Effector memory CD8-positive, alpha-beta T cell (primary cell): Measurements from ENCODE around the gene CYB5A.
"Not testable (repeated sequence)": the region's sequence is repeated elsewhere in the genome, so short reads cannot be mapped to it uniquely, and the experiment has no call there.

Experiments used
- ATAC-seq: fragments of 150-1000 bp; cut with Tn5 transposase; replicated peaks from 2 replicates; pipeline ENCODE4 v1.10.0; 2021; ENCODE audit warnings: mild to moderate bottlenecking, moderate library complexity
- DNase-seq, 3 experiments: peaks; one replicate each; pipeline ENCODE4 v3.0.0; 2021
- H3K27ac Mint-ChIP-seq, 2 donors: one replicate each; pipeline ENCODE4 v1.8.0; 2022; ENCODE audit warnings: mild to moderate bottlenecking in 2 of 2, mixed read lengths in 2 of 2, moderate library complexity in 2 of 2
- H3K27me3 Mint-ChIP-seq, 2 donors: one replicate each; pipeline ENCODE4 v1.8.0; 2022; ENCODE audit warnings: mixed read lengths in 2 of 2
- H3K36me3 Mint-ChIP-seq: one replicate; pipeline ENCODE4 v1.8.0; 2022; ENCODE audit warnings: mild to moderate bottlenecking, moderate library complexity, mixed read lengths; ENCODE audit not compliant: insufficient read depth
- H3K4me1 Mint-ChIP-seq, 2 donors: one replicate each; pipeline ENCODE4 v1.8.0; 2022; ENCODE audit warnings: low read depth in 2 of 2, mixed read lengths in 2 of 2
- H3K4me3 Mint-ChIP-seq, 2 donors: one replicate each; pipeline ENCODE4 v1.8.0; 2022; ENCODE audit warnings: mild to moderate bottlenecking in 2 of 2, mixed read lengths in 2 of 2, moderate library complexity in 2 of 2
- H3K9me3 Mint-ChIP-seq, 2 donors: one replicate each; pipeline ENCODE4 v1.8.0; 2022; ENCODE audit warnings: mixed read lengths in 2 of 2
- total RNA-seq, 9 experiments: gene quantifications; one replicate each; lab custom pipeline; 2026; lab: John Stamatoyannopoulos, UW

CYB5A gene
- 6.7 to 29.6 (median 18.4) reads per million in 9 experiments for total RNA-seq

- ATAC-seq: peak; percentile 93
- Mint-ChIP-seq H3K9me3 (no peaks in the 10 kb centered on the region), H3K27ac (peak within 1 kb of the TSS; percentile 85 to 91), H3K4me3 (peak within 1 kb of the TSS in 1 of 2 donors; percentile 90), H3K27me3 (no peaks in the 10 kb centered on the region), H3K36me3 (peaks cover 11% of the 10 kb centered on the region), H3K4me1 (peaks cover 10 to 12% of the 10 kb centered on the region in 2 donors)
- DNase-seq: peak; percentile 99 to 100 (median 99)
Measured at GRCh38 chr18:74291771-74292540, at the start of gene CYB5A. Gene CYB5A, minus strand, starts transcription at chr18:74291963. Its CDS starts 88 bp downstream, at chr18:74291875.

- DNase-seq: no peak
- Mint-ChIP-seq H3K36me3 (no peaks in the 10 kb centered on the region), H3K27ac (no peak overlapping the region), H3K27me3 (peaks cover 17 to 26% of the 10 kb centered on the region in 2 donors), H3K4me1 (peaks cover 0 to 2% of the 10 kb centered on the region in 2 donors), H3K4me3 (no peak overlapping the region), H3K9me3 (no peaks in the 10 kb centered on the region)
- ATAC-seq: no peak
Measured at GRCh38 chr18:74337912-74338309, 46.1 kb upstream of the CYB5A start.

GRCh38 chr18:74337155-74337911, 45.6 kb upstream of the CYB5A start:
- peaks cover 17 to 31% of the 10 kb centered on the region in 2 donors for H3K27me3 Mint-ChIP-seq
- no peak for DNase-seq
- H3K36me3 Mint-ChIP-seq: no peaks in the 10 kb centered on the region
- no peak overlapping the region for H3K27ac Mint-ChIP-seq
- ATAC-seq: no peak
- H3K4me3 Mint-ChIP-seq: no peak overlapping the region
- peaks cover 0 to 1% of the 10 kb centered on the region in 2 donors for H3K4me1 Mint-ChIP-seq
- H3K9me3 Mint-ChIP-seq: no peaks in the 10 kb centered on the region

GRCh38 chr18:74336656-74337055, 44.9 kb upstream of the CYB5A start:
- Mint-ChIP-seq H3K27me3 (peaks cover 17 to 34% of the 10 kb centered on the region in 2 donors), H3K36me3 (no peaks in the 10 kb centered on the region), H3K27ac (no peak overlapping the region), H3K4me3 (no peak overlapping the region), H3K9me3 (no peaks in the 10 kb centered on the region), H3K4me1 (no peaks in the 10 kb centered on the region)
- DNase-seq (no peak), ATAC-seq (no peak)

GRCh38 chr18:74334242-74334893, 42.6 kb upstream of the CYB5A start:
- Mint-ChIP-seq H3K36me3 (no peaks in the 10 kb centered on the region), H3K9me3 (no peaks in the 10 kb centered on the region), H3K27ac (no peak overlapping the region), H3K4me1 (no peaks in the 10 kb centered on the region), H3K27me3 (peaks cover 20 to 30% of the 10 kb centered on the region in 2 donors), H3K4me3 (no peak overlapping the region)
- DNase-seq (no peak), ATAC-seq (no peak)

GRCh38 chr18:74333091-74333490, 41.3 kb upstream of the CYB5A start:
- H3K36me3 Mint-ChIP-seq: no peaks in the 10 kb centered on the region

GRCh38 chr18:74331404-74331803, 39.6 kb upstream of the CYB5A start:
- peak; percentile 37 for ATAC-seq
- no peak overlapping the region for H3K4me3 Mint-ChIP-seq
- DNase-seq: no peak
- H3K9me3 Mint-ChIP-seq: no peaks in the 10 kb centered on the region
- no peak overlapping the region for H3K27ac Mint-ChIP-seq
- peaks cover 12 to 28% of the 10 kb centered on the region in 2 donors for H3K27me3 Mint-ChIP-seq
- H3K4me1 Mint-ChIP-seq: no peaks in the 10 kb centered on the region
- no peaks in the 10 kb centered on the region for H3K36me3 Mint-ChIP-seq

More at GRCh38 chr18:74333091-74333490, 41.3 kb upstream of the CYB5A start:
- ATAC-seq (no peak), DNase-seq (no peak)
- H3K4me3 Mint-ChIP-seq: no peak overlapping the region
- H3K27ac Mint-ChIP-seq: no peak overlapping the region
- H3K4me1 Mint-ChIP-seq: no peaks in the 10 kb centered on the region
- H3K27me3 Mint-ChIP-seq: peaks cover 20 to 30% of the 10 kb centered on the region in 2 donors
- no peaks in the 10 kb centered on the region for H3K9me3 Mint-ChIP-seq

GRCh38 chr18:74329688-74330205, 38.0 kb upstream of the CYB5A start:
- no peaks in the 10 kb centered on the region for H3K9me3 Mint-ChIP-seq
- H3K27ac Mint-ChIP-seq: no peak overlapping the region
- ATAC-seq (no peak), DNase-seq (no peak)
- no peaks in the 10 kb centered on the region for H3K36me3 Mint-ChIP-seq
- no peak overlapping the region for H3K4me3 Mint-ChIP-seq
- no peaks in the 10 kb centered on the region for H3K4me1 Mint-ChIP-seq
- peaks cover 12 to 32% of the 10 kb centered on the region in 2 donors for H3K27me3 Mint-ChIP-seq

GRCh38 chr18:74328206-74328605, 36.4 kb upstream of the CYB5A start:
- no peak for DNase-seq
- Mint-ChIP-seq H3K9me3 (no peaks in the 10 kb centered on the region), H3K4me3 (no peak overlapping the region), H3K36me3 (no peaks in the 10 kb centered on the region), H3K27me3 (peaks cover 12 to 32% of the 10 kb centered on the region in 2 donors), H3K27ac (no peak overlapping the region), H3K4me1 (no peaks in the 10 kb centered on the region)
- ATAC-seq: no peak

- peaks cover 14 to 25% of the 10 kb centered on the region in 2 donors for H3K27me3 Mint-ChIP-seq
- not testable (repeated sequence) for DNase-seq, ATAC-seq, H3K36me3 Mint-ChIP-seq, H3K4me3 Mint-ChIP-seq, H3K4me1 Mint-ChIP-seq, H3K9me3 Mint-ChIP-seq, H3K27ac Mint-ChIP-seq
Measured at GRCh38 chr18:74326791-74327190, 35.0 kb upstream of the CYB5A start.

GRCh38 chr18:74326231-74326630, 34.5 kb upstream of the CYB5A start:
- ATAC-seq (no peak), DNase-seq (no peak)
- Mint-ChIP-seq H3K9me3 (no peaks in the 10 kb centered on the region), H3K36me3 (no peaks in the 10 kb centered on the region), H3K27ac (no peak overlapping the region), H3K4me3 (no peak overlapping the region), H3K4me1 (no peaks in the 10 kb centered on the region), H3K27me3 (peaks cover 17 to 26% of the 10 kb centered on the region in 2 donors)

GRCh38 chr18:74316257-74317170, 24.8 kb upstream of the CYB5A start:
- DNase-seq (no peak), ATAC-seq (no peak)
- H3K4me1 Mint-ChIP-seq: no peaks in the 10 kb centered on the region
- no peaks in the 10 kb centered on the region for H3K9me3 Mint-ChIP-seq
- no peaks in the 10 kb centered on the region for H3K36me3 Mint-ChIP-seq
- peaks cover 25% of the 10 kb centered on the region in 2 donors for H3K27me3 Mint-ChIP-seq
- no peak overlapping the region for H3K4me3 Mint-ChIP-seq
- H3K27ac Mint-ChIP-seq: no peak overlapping the region
